Mammary epithelial cell (primary cell): ENCODE data around the gene ELAVL2.

ENCODE experiments used
- CTCF ChIP-seq, 2 donors: IDR thresholded peaks in 1 of 2; conservative IDR thresholded peaks in 1 of 2; 2 replicates each; pipeline ENCODE4 v1.5.1; 2011 to 2012; ENCODE audit warnings: inconsistent platforms in 2 of 2, low read length in 2 of 2, mild to moderate bottlenecking in 2 of 2, control low read depth in 1 of 2, low read depth in 1 of 2; ENCODE audit not compliant: insufficient read depth in 1 of 2; ENCODE audit errors: extremely low read depth in 1 of 2
- EZH2 ChIP-seq: IDR thresholded peaks from 2 replicates; pipeline ENCODE4 v1.6.1; 2012; ENCODE audit warnings: low read length, inconsistent platforms, borderline replicate concordance

- TF ChIP-seq CTCF (conservative IDR thresholded peaks at IDR 0.05 in 1 of 2, IDR thresholded peaks at IDR 0.05 in 1 of 2; ENCODE audit: extremely low read depth in 1 of 2, insufficient read depth in 1 of 2, low read depth in 1 of 2, low read length in 2 of 2) (no peak), EZH2 (no peak)
Measured at GRCh38 chr9:23826120-23826629, at the start of gene ELAVL2.
